Fibroblast of lung (primary cell): ENCODE data around the gene ADAMTS6. TPM values are rescaled to one million over a fixed set of nuclear protein-coding genes. Genes with fewer than 3 reads are reported as not detected.
A peak's percentile ranks its signal among the peaks of the same experiment; 100 is the strongest.

Experiments
- DNase-seq, 2 donors: peaks; one replicate each; pipeline versions ENCODE4 v3.0.0 to v3.0.0-alpha.2; 2010; ENCODE audit warnings: low read depth in 2 of 2
- H2AFZ ChIP-seq: 2 replicates; pipeline ENCODE4 v1.5.1; 2012; ENCODE audit warnings: low read length, control low read depth, inconsistent platforms
- H3K27ac ChIP-seq: 2 replicates; pipeline ENCODE4 v1.5.1; 2011; ENCODE audit warnings: low read length, control low read depth; ENCODE audit not compliant: insufficient read depth
- H3K27me3 ChIP-seq: 2 replicates; pipeline ENCODE4 v1.5.1; 2011; ENCODE audit warnings: mild to moderate bottlenecking, low read length; ENCODE audit not compliant: control insufficient read depth, insufficient read depth
- H3K36me3 ChIP-seq: 2 replicates; pipeline ENCODE4 v1.5.1; 2011; ENCODE audit warnings: low read length; ENCODE audit not compliant: control insufficient read depth, insufficient read depth
- H3K4me1 ChIP-seq: 2 replicates; pipeline ENCODE4 v1.5.1; 2011; ENCODE audit warnings: low read length; ENCODE audit not compliant: control insufficient read depth, insufficient read depth; ENCODE audit errors: extremely low read depth
- H3K4me2 ChIP-seq: 2 replicates; pipeline ENCODE4 v1.5.1; 2011; ENCODE audit warnings: low read length, control low read depth; ENCODE audit not compliant: insufficient read depth; ENCODE audit errors: extremely low read depth
- H3K4me3 ChIP-seq, 4 experiments: fragments of 200-600 bp in 1 of 4; sonication (generic) in 1 of 4; replicated peaks in 1 of 4; 2 replicates each; pipeline ENCODE4 v1.5.1; 2011 to 2016; ENCODE audit warnings: low read length in 4 of 4, low read depth in 3 of 4, mild to moderate bottlenecking in 3 of 4, control low read depth in 2 of 4, inconsistent platforms in 1 of 4, mixed read lengths in 1 of 4; ENCODE audit not compliant: insufficient read depth in 1 of 4; ENCODE audit errors: control extremely low read depth in 1 of 4
- H3K79me2 ChIP-seq: 2 replicates; pipeline ENCODE4 v1.5.1; 2012; ENCODE audit warnings: mild to moderate bottlenecking, low read length, inconsistent platforms; ENCODE audit not compliant: control insufficient read depth, insufficient read depth
- H3K9ac ChIP-seq: 2 replicates; pipeline ENCODE4 v1.5.1; 2011; ENCODE audit warnings: mild to moderate bottlenecking, low read length, control low read depth; ENCODE audit not compliant: insufficient read depth
- H3K9me3 ChIP-seq: 2 replicates; pipeline ENCODE4 v1.5.1; 2012; ENCODE audit warnings: low read depth, low read length; ENCODE audit not compliant: control insufficient read depth, insufficient read depth
- H4K20me1 ChIP-seq: 2 replicates; pipeline ENCODE4 v1.5.1; 2011; ENCODE audit warnings: low read length; ENCODE audit not compliant: control insufficient read depth, insufficient read depth; ENCODE audit errors: extremely low read depth
- EZH2 ChIP-seq: IDR thresholded peaks from 2 replicates; pipeline ENCODE4 v1.5.1; 2012; ENCODE audit warnings: low read length, control low read depth, mild to moderate bottlenecking; ENCODE audit errors: missing control alignments
- polyA plus RNA-seq, 2 donors: library from polyadenylated mRNA; depleted of rRNA in 1 of 2; stranded (reverse) in 1 of 2; unstranded in 1 of 2; fragments of >200 nt; gene quantifications; 2 replicates each; pipeline ENCODE4 v1.2.1, GENCODE V29; 2011 to 2012; ENCODE audit warnings: missing spikeins in 1 of 2
- total RNA-seq: library from RNA; depleted of rRNA; stranded (reverse); fragments of >200 nt; gene quantifications from 2 replicates; pipeline ENCODE4 v1.2.1, GENCODE V29; 2014
- TF ChIP-seq, protein P1 (sequence below), 2 donors: IDR thresholded peaks in 1 of 2; conservative IDR thresholded peaks in 1 of 2; 1 replicate in 1 of 2; 2 replicates in 1 of 2; pipeline ENCODE4 v1.5.1; 2011 to 2012; ENCODE audit warnings: low read length in 2 of 2, control low read depth in 1 of 2, inconsistent platforms in 1 of 2, low read depth in 1 of 2, mild to moderate bottlenecking in 1 of 2

The ADAMTS6 gene
- total and polyA plus RNA-seq, 2 donors (not counting 1 experiment from before 2014, with no cell fraction given): 7.5 to 45.2 TPM

DNA sequence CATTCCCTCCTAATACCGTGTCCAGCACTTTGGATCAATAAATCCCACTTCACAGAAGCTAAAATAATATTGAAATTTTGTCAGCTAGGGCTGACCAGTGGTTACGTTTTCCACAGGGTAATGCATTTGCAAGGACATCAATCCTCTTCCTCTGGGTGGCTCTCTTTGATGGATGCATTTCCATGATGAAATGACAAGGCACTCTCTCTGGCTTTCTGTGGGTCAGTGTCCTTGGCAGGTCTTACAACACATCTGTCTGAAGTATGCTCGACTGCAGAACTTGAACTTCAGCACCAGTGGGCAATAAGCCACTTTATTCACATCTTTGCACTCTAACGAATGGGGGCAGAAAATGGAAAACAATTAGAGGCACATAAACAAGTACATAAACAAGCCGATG lies 330.1 kb downstream of the ADAMTS6 start:
- Histone ChIP-seq H3K36me3 (no peaks in the 10 kb centered on the region), H3K4me1 (peaks cover 2% of the 10 kb centered on the region), H2AFZ (no peak overlapping the region), H3K79me2 (no peaks in the 10 kb centered on the region), H4K20me1 (no peaks in the 10 kb centered on the region), H3K9me3 (no peaks in the 10 kb centered on the region), H3K27ac (no peak overlapping the region), H3K4me3 (no peak overlapping the region), H3K4me2 (no peak overlapping the region), H3K9ac (no peak overlapping the region), H3K27me3 (no peaks in the 10 kb centered on the region)
- peak; percentile 27 to 71 for DNase-seq
- TF ChIP-seq, protein P1, sequence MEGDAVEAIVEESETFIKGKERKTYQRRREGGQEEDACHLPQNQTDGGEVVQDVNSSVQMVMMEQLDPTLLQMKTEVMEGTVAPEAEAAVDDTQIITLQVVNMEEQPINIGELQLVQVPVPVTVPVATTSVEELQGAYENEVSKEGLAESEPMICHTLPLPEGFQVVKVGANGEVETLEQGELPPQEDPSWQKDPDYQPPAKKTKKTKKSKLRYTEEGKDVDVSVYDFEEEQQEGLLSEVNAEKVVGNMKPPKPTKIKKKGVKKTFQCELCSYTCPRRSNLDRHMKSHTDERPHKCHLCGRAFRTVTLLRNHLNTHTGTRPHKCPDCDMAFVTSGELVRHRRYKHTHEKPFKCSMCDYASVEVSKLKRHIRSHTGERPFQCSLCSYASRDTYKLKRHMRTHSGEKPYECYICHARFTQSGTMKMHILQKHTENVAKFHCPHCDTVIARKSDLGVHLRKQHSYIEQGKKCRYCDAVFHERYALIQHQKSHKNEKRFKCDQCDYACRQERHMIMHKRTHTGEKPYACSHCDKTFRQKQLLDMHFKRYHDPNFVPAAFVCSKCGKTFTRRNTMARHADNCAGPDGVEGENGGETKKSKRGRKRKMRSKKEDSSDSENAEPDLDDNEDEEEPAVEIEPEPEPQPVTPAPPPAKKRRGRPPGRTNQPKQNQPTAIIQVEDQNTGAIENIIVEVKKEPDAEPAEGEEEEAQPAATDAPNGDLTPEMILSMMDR (conservative IDR thresholded peaks at IDR 0.05 in 1 of 2, IDR thresholded peaks at IDR 0.05 in 1 of 2; ENCODE audit: low read depth in 1 of 2, low read length in 2 of 2): no peak
- TF ChIP-seq EZH2: no peak

- Histone ChIP-seq H3K4me1 (peaks cover 2% of the 10 kb centered on the region), H4K20me1 (no peaks in the 10 kb centered on the region), H3K36me3 (no peaks in the 10 kb centered on the region), H3K4me2 (no peak overlapping the region), H3K27ac (no peak overlapping the region), H3K9me3 (no peaks in the 10 kb centered on the region), H3K27me3 (no peaks in the 10 kb centered on the region), H3K79me2 (no peaks in the 10 kb centered on the region), H2AFZ (no peak overlapping the region), H3K9ac (no peak overlapping the region), H3K4me3 (no peak overlapping the region)
- TF ChIP-seq EZH2: no peak
- TF ChIP-seq, protein P1 (conservative IDR thresholded peaks at IDR 0.05 in 1 of 2, IDR thresholded peaks at IDR 0.05 in 1 of 2; ENCODE audit: low read depth in 1 of 2, low read length in 2 of 2): no peak
- no peak for DNase-seq
Measured at GRCh38 chr5:65150599-65151304, 331.0 kb downstream of the ADAMTS6 start.

- Histone ChIP-seq H3K27ac (no peak overlapping the region), H3K79me2 (no peaks in the 10 kb centered on the region), H3K36me3 (no peaks in the 10 kb centered on the region), H3K9ac (no peak overlapping the region), H3K4me1 (peaks cover 2% of the 10 kb centered on the region), H3K9me3 (no peaks in the 10 kb centered on the region), H3K4me2 (no peak overlapping the region), H3K27me3 (no peaks in the 10 kb centered on the region), H2AFZ (no peak overlapping the region), H4K20me1 (no peaks in the 10 kb centered on the region), H3K4me3 (no peak overlapping the region)
- TF ChIP-seq, protein P1 (conservative IDR thresholded peaks at IDR 0.05 in 1 of 2, IDR thresholded peaks at IDR 0.05 in 1 of 2; ENCODE audit: low read depth in 1 of 2, low read length in 2 of 2): no peak
- no peak for TF ChIP-seq EZH2
- DNase-seq: no peak
Measured at GRCh38 chr5:65149827-65150226, 331.9 kb downstream of the ADAMTS6 start.
